HUES6 (cell line): ENCODE results near the gene FN3KRP.
A peak's percentile ranks its signal among the peaks of the same experiment; 100 is the strongest.

Experiments used
- H3K27ac ChIP-seq: 2 replicates; pipeline ENCODE4 v1.7.0; 2013; ENCODE audit warnings: low read depth, mild to moderate bottlenecking, low read length, inconsistent platforms
- H3K27me3 ChIP-seq: 2 replicates; pipeline ENCODE4 v1.6.1; 2013; ENCODE audit warnings: low read length; ENCODE audit not compliant: control insufficient read depth, insufficient read depth
- H3K36me3 ChIP-seq: 2 replicates; pipeline ENCODE4 v1.6.1; 2013; ENCODE audit warnings: low read length; ENCODE audit not compliant: control insufficient read depth, insufficient read depth
- H3K4me1 ChIP-seq: 2 replicates; pipeline ENCODE4 v1.6.1; 2013; ENCODE audit warnings: low read length; ENCODE audit not compliant: control insufficient read depth, insufficient read depth
- H3K4me3 ChIP-seq: 2 replicates; pipeline ENCODE4 v1.5.1; 2013; ENCODE audit warnings: low read depth, low read length
- H3K9ac ChIP-seq: one replicate; pipeline ENCODE4 v1.6.1; 2013; ENCODE audit warnings: mild to moderate bottlenecking, low read length
- H3K9me3 ChIP-seq: 2 replicates; pipeline ENCODE4 v1.6.1; 2013; ENCODE audit warnings: low read depth, low read length; ENCODE audit not compliant: control insufficient read depth, insufficient read depth

The FN3KRP gene

GRCh38 chr17:82690786-82691489 is 25.6 kb upstream of the FN3KRP start:
- Histone ChIP-seq H3K36me3 (no peaks in the 10 kb centered on the region), H3K4me3 (no peak overlapping the region), H3K27ac (no peak overlapping the region), H3K4me1 (no peaks in the 10 kb centered on the region), H3K9ac (no peak overlapping the region), H3K9me3 (peaks cover 11% of the 10 kb centered on the region), H3K27me3 (peaks cover 9% of the 10 kb centered on the region; the same call in 1 of the 2 replicates)

- Histone ChIP-seq H3K9me3 (peaks cover 11% of the 10 kb centered on the region), H3K4me1 (0 out of 2 replicates have a peak, but pooled peaks cover under 1% of the 10 kb centered on the region), H3K9ac (no peak overlapping the region), H3K27me3 (peaks cover 17% of the 10 kb centered on the region), H3K36me3 (no peaks in the 10 kb centered on the region), H3K4me3 (no peak overlapping the region), H3K27ac (no peak overlapping the region)
Observed at GRCh38 chr17:82691714-82692113, 24.8 kb upstream of the FN3KRP start.

DNA sequence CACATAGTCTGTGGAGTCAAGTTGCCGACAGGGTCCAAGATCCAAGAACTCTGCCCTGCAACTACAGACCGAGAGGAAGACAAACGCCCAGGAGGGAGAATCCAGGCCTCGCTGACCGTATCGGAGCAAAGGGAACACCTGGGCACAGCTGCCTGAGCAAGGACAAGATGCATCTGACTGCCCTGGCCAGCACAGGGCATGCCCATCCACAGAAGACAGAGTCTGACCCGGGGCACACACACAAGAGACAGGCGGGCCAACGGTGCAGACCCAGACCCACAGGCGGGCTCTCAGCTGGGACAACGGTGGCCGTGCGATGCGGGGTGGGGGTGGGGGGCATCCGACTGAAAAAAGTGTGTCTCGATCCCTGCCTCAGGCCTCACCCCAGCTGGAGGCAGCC is 24.2 kb upstream of the FN3KRP start:
- Histone ChIP-seq H3K9ac (no peak overlapping the region), H3K27me3 (peaks cover 22% of the 10 kb centered on the region), H3K36me3 (no peaks in the 10 kb centered on the region), H3K4me1 (peaks cover 6% of the 10 kb centered on the region; the same call in 1 of the 2 replicates), H3K4me3 (no peak overlapping the region), H3K9me3 (peaks cover 11% of the 10 kb centered on the region), H3K27ac (no peak overlapping the region)

DNA sequence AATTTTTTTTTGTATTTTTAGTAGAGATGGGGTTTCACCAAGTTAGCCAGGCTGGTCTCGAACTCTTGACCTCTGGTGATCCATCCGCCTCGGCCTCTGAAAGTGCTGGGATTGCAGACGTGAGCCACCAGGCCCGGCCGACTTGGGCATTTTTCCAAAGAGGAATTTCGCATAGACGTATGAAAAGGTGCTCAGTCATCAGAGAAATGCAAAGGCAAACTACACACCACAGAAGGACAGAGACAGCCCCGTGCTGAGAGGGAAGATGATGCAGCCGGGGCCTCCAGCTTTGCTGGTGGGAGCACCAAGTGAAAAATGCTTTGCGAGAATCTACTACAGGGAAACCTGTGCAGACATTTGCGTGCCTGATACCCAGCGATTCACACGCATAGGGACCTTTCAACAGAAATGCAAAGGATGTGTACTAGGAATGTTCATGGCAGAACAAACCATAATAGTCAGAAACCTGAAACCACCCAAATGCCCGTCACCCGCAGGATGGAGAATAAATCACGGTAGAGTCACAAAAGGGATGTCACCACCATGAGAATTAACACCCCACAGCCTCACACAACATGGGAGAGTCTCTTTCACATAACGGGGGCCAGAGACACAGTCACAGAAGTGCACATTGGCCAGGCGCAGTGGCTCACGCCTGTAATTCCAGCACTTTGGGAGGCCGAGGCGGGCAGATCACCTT is 23.2 kb upstream of the FN3KRP start:
- no peak overlapping the region for H3K4me3 ChIP-seq
- H3K27me3 ChIP-seq = peaks cover 31% of the 10 kb centered on the region
- H3K36me3 ChIP-seq = no peaks in the 10 kb centered on the region
- H3K9me3 ChIP-seq = peaks cover 11% of the 10 kb centered on the region
- H3K4me1 ChIP-seq = peaks cover 8% of the 10 kb centered on the region; the same call in 1 of the 2 replicates
- no peak overlapping the region for H3K9ac ChIP-seq
- no peak overlapping the region for H3K27ac ChIP-seq

- peaks cover 38% of the 10 kb centered on the region for H3K27me3 ChIP-seq
- no peak overlapping the region for H3K9ac ChIP-seq
- H3K27ac ChIP-seq = no peak overlapping the region
- H3K9me3 ChIP-seq = peaks cover 11% of the 10 kb centered on the region
- H3K4me1 ChIP-seq = peaks cover 8% of the 10 kb centered on the region; the same call in 1 of the 2 replicates
- H3K4me3 ChIP-seq = no peak overlapping the region
- no peaks in the 10 kb centered on the region for H3K36me3 ChIP-seq
Observed at GRCh38 chr17:82694647-82695046, 21.9 kb upstream of the FN3KRP start.

GRCh38 chr17:82696259-82696658 is 20.2 kb upstream of the FN3KRP start:
- Histone ChIP-seq H3K9ac (no peak overlapping the region), H3K27me3 (peaks cover 50% of the 10 kb centered on the region), H3K4me3 (no peak overlapping the region), H3K9me3 (peaks cover 11% of the 10 kb centered on the region), H3K36me3 (no peaks in the 10 kb centered on the region), H3K4me1 (peaks cover 8% of the 10 kb centered on the region; the same call in 1 of the 2 replicates), H3K27ac (no peak overlapping the region)

DNA sequence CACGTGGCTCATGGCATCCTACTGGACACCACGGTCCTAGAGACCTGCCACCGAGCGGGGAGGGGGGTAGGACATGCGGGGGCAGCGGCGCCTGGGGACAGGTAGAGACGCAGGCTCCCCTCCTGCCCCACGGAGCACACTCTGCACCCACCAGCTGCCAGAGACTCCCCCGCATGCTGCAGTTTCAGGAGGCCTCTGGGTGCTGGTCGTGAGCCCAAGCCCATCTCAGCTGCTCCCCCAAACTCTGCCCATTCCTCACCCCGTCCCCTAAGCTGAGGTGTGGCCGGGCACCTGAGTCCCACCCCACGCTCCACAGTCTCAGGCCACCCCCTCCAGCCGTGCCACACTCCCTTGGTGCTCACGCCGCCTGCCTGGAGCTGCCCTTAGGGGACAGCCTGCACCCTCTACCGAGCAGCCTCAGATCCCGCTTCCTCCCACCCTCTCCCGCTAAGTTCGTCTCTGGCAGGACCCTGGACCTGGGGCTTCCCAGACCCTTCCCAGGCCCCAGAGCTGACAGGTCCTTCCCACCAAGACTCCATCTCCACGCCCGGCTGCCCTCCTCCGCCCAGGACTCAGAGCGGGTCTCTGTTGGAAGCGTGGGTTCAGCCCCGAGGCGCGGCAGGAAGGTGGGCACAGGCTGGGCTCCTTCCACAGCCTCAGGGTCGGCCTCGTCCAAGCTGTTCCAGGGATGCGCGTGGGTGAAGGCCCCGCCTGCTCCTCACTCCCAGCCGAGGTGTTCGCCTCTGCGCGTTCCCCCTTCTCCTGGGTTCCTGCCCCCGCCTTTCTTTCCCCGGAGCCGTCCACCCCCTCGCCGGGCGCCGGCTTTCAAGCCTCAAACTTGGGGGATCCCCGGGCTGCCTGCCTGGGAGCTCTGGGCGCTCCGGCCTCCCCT is 19.3 kb upstream of the FN3KRP start:
- no peaks in the 10 kb centered on the region for H3K36me3 ChIP-seq
- peaks cover 50% of the 10 kb centered on the region for H3K27me3 ChIP-seq
- peaks cover 11% of the 10 kb centered on the region for H3K9me3 ChIP-seq
- peak overlapping the region; percentile 73 for H3K4me3 ChIP-seq
- H3K27ac ChIP-seq = no peak overlapping the region
- no peak overlapping the region for H3K9ac ChIP-seq
- peaks cover 8% of the 10 kb centered on the region; the same call in 1 of the 2 replicates for H3K4me1 ChIP-seq

GRCh38 chr17:82697808-82698064 is 18.8 kb upstream of the FN3KRP start:
- H3K27me3 ChIP-seq = peaks cover 50% of the 10 kb centered on the region
- H3K4me1 ChIP-seq = peaks cover 8% of the 10 kb centered on the region; the same call in 1 of the 2 replicates
- peaks cover 11% of the 10 kb centered on the region for H3K9me3 ChIP-seq
- peak overlapping the region; percentile 73 for H3K4me3 ChIP-seq
- H3K9ac ChIP-seq = no peak overlapping the region
- H3K36me3 ChIP-seq = no peaks in the 10 kb centered on the region
- no peak overlapping the region for H3K27ac ChIP-seq

DNA sequence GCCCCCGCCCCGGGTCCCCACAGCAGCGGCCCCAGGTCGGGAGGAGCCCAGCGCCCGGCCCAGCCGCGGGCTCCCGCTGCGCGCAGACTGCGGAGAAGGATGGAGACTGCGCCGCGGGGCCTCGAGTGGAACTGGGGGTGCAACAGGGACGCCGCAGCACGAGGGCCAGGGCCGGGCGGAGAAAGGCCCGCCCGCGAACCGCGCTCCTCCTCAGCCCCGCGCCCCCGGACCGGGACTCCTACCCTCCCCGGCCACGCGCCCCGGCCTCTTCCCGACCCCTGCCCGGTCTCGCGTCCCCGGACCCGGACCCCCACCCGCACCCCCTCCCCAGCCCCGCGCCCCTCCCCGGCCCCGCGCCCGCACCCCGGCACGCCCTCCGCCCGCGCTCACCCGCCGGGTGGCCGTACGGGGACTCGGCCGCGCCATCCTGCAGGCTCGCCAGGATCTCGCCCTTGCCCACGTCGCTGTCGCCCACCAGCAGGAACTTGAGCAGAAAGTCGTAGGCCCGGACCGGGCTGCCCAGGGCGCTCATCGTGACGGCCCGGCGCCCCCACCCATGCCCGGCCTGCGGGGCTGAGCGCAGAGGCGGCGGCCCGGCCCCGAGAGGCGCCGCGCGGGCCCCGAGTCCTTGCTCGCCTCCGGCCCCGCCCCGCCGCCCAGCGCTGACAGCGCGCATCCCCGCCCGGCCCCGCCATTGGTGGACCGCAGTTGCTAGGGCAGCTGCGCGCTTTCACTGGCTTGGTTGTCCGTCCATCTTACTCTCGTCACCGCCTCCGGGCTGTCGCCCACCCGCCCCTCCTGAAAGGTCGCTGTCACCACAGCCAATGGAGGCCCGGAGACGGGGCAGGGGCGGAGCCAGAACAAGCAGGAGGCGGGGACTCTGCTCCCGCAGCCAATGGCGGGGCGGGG is 18.2 kb upstream of the FN3KRP start, which contains the start of gene RAB40B:
Gene RAB40B, minus strand, starts transcription at position 634 of the 909 bp plus-strand sequence. Its CDS starts 102 bp downstream, at position 532.
- H3K4me3 ChIP-seq = peak within 1 kb of the TSS; percentile 76
- no peak within 1 kb of the TSS for H3K9ac ChIP-seq
- H3K27me3 ChIP-seq = peaks cover 50% of the 10 kb centered on the region
- H3K27ac ChIP-seq = no peak within 1 kb of the TSS
- H3K9me3 ChIP-seq = peaks cover 11% of the 10 kb centered on the region
- H3K36me3 ChIP-seq = no peaks in the 10 kb centered on the region
- peaks cover 8% of the 10 kb centered on the region; the same call in 1 of the 2 replicates for H3K4me1 ChIP-seq

DNA sequence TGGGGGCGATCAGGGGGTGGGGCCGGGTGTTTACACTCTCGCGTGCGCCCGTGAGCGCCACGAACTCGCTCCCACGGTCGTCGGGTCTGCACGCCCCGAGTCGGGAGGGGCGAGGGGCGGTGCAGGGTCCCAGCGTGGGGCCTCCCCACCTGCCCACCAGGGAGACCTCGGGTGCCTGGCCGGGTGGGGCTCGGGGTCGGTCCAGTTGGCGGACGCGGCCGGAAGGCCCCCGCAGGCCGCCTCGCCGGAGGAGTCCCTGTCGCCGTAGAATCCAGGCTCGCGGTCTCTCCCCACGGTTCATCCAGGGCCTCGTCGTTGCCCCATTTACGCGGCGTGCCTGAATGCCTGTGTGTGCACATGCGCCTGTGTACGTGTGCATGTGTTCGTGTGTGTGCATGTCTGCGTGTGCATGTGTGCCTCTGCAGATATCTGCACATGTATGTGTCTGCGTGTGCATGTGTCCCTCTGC is 17.5 kb upstream of the FN3KRP start:
- Histone ChIP-seq H3K9ac (no peak overlapping the region), H3K9me3 (peaks cover 11% of the 10 kb centered on the region), H3K36me3 (no peaks in the 10 kb centered on the region), H3K27ac (no peak overlapping the region), H3K27me3 (peaks cover 50% of the 10 kb centered on the region), H3K4me3 (peak overlapping the region; percentile 76), H3K4me1 (peaks cover 8% of the 10 kb centered on the region; the same call in 1 of the 2 replicates)
